HG03280 (cell line): ENCODE data around the gene PDCD2.
"Not testable (repeated sequence)": the region's sequence is repeated elsewhere in the genome, so short reads cannot be mapped to it uniquely, and the experiment has no call there.

Experiments used
- ATAC-seq: cut with Tn5 transposase; IDR thresholded peaks from one replicate; pipeline ENCODE4 v1.9.1; 2021; ENCODE audit warnings: mild to moderate bottlenecking, moderate library complexity; ENCODE audit not compliant: unreplicated experiment

The PDCD2 gene

DNA sequence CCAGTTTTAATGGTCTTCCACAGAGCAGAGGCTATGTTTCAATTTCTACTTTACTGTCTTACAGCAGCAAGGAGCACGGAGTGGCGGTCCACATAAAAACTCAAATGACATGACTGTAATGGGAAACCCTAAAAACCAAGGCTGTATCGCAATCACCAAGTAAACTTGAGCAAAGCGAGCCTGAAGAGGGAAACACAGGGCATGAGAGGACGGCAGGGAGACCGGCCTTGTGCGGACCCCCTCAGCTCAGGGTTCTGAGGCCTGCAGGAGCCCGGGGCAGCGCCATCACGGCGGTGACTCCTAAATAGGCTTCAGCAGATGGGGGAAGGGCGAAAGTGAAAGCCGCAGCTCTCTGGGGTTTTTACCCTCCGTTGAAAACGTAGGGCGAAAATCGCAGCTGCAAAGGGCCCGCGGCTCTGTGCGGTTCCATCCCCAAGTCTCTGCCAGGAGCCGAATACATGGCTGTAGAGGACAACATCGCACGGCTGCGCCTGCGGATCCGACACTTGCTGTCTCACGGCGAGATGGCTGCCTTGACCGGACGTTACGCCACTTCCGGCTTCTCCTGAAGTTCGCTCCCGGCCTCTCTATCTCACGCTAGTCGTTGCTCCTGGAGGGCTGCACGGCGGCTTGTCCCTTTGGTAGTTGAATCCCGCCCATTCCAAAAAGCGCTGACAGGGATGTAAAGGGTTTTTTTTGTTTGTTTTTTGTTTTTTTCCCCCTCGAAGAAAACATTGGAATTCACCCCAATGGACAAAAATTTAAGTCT, 31.5 kb downstream of the PDCD2 start, which contains the start of gene PSMB1:
Gene PSMB1, minus strand, starts transcription at position 543 of the 769 bp plus-strand sequence. Its CDS starts 65 bp downstream, at position 478.
- peak; percentile 51 for ATAC-seq

DNA sequence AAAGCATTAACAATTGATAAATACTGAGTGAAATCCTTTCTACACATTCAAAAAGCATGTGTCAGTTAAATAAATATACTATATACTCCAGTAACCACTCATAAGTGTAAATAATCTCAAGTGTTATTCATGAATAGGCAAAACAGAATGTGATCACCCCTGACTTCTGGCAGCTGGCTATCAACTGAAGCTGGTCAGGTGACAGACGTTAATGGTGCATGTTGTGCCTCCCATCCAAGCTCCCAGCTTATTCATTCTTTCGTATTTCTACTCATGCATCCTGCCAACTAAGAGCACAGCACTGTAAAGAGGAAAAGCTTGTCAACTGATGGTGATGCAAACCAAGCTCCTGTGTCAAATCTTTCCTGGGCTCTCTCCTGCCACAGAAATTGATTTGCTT, 39.0 kb downstream of the PDCD2 start:
- ATAC-seq, result no peak

DNA sequence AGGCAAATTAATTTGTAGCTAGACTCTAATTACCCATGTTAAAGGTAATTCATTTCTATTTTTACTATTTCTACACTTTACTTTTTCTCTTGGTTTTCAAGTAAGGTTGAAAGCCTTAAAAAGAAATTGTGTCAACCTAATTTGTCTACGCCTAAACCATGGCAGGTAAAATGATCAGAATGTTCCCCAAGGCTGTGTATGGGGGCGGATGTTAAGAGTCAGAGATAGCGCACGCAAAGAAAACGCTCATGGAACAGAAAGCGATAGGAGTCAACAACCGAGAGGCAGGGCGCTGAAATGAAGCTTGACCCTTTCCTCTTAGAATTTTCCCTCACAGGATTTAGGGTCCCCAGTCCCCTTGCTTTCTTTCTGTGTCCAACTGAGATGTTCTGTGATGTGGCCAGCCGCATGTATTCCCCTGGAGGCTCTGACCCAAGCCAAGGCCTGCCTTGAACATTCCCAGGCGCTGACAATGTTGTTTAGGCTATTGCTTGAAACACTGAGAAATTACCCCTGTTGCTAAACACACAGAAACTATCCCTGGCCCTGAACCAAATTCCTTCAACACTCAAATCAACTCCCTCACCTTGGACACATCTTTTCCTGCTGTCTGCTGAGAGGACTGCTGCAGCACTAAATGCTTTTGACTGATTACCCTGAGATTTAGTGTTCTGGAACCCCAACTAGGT, 42.3 kb downstream of the PDCD2 start:
- ATAC-seq, result no peak

DNA sequence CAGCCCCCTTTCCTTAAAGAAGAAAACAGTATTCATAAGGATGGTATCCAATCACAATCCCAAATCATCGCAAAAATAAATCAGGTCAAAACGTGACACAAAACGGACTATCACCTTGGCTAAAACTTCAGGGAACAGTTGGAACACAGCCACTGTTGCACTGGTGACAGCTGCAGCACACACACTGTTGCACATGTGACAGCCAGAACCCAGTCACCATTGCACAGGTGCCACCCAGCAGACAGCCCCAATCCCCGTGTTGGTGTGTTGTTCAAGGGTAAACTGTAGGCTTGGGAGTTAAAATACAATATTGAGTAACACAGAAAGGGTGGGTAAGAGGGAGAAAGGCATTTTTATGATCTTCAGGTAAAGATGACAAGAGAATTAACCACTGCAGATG, 47.1 kb downstream of the PDCD2 start:
- ATAC-seq, result no peak

DNA sequence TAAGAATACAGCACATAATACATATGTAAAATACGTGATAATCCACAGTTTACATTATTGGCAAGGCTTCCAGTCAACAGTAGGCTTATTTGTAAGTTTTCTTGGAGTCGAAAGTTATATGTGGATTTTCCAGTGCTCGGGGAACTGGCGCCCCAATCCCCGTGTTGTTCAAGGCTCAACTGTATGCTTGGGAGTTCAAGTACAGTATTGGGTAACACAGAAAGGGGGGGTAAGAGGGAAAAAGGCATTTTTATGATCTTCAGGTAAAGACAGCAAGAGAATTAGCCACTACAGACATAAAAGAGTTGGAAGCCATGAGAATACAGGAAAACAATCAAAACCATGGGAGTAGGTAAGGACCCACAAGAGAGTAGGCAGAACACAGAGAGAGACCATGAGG, 47.8 kb downstream of the PDCD2 start:
- no peak for ATAC-seq

DNA sequence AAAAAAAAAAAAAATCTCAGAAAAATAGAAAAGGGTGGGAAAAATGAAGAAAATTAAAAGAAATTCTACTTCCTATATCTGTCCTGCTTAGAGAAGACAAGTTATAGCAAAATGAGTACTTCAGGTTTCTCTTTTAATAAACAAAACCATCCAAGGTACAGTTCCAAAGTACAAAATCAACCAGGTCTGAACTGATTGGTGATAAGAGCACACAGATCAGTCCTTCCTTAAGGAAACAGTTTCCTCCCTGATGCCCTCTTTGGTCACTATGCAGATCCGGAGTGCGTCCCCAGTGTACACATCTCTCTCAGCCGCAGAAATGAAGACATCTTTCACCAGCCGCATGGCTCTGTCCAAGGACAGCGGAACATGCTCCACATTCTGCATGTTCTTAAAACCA, 49.4 kb downstream of the PDCD2 start:
- no peak for ATAC-seq

- ATAC-seq, result no peak
These were observed 50.6 kb downstream of the PDCD2 start for GRCh38 chr6:170533792-170534191.

DNA sequence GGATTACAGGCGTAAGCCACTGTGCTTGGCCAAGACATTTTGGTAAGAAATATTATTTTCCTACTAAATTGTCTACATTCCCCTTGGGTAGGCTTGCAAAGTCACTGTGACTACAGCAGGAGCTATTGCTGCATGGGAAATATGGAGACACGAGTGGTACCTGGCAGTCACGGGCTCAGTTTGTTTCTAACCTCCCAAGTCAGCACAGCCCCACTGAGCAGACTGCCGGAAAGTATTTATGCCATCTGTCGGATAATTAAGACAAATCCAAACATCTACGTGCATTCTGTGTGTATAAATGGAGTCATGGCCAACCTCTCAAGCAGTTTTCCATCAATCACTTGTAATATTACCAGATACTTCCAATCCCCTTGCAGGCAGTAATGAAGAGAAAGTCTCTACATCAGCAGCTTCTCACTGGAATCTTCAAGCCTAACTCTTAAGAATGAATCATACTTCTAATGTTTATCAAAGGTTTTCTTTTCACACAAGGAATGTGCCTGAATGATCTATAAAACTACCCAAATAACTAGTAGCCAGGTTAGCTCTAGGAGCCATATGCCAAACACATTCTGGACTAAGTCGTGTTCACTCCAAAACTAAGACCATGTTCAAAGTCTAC, 51.5 kb downstream of the PDCD2 start:
- no peak for ATAC-seq

DNA sequence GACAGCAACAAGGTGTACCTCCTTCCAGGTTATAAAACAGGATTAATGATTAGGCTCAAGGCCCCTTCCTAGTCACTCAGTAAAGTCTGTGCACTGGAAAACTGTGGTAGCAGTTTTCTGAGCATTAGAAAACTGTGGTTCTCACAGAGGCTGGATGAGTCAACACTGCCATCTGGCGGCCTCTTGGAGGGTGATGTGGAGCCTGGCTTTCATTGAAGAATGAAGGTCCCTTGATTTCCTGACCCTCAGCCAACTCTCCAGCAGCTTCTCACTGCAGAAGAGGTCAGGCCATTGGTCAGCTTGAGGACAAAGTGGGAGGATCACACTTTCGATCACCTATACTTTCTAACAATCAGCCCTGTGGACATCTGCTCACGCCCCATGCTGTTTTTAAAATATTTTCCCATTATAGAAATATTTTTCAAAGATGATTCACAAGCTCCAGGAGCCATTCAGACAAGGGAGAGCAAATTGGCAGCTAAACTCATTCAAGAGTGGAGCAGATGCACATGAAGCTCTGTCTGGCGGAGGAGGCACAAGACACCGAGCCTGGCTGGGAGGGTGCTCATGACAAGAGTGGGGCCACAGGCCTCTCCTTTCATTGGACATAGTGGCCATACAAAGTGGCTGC, 54.5 kb downstream of the PDCD2 start:
- no peak for ATAC-seq

- not testable (repeated sequence) for ATAC-seq
These were observed 56.4 kb downstream of the PDCD2 start for GRCh38 chr6:170527995-170528394.

DNA sequence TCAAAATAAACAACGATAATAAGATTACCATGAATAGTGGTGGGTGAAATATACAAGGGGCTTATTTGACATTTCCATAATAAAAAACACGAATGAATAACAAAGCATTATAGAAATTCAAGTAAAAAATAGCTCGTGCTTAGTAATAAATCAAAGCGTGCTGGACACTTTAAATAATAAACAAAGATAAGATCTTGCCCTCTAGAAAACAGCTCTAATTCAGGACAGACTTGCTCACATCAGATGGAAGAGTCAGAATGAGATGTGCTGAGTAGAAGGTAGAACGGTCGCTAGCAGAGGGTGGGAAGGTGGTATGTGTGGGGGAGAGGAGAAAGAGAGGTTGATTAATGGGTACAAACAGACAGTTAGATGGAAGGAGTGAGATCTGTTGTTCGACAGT, 58.6 kb downstream of the PDCD2 start:
- no peak for ATAC-seq
